Occipital lobe (tissue), 2 donors: ENCODE measurements around the gene MRPS31. TPM values are rescaled to one million over a fixed set of nuclear protein-coding genes. Genes with fewer than 3 reads are reported as not detected.

Experiments
- small RNA-seq: library from RNA; depleted of rRNA; stranded (forward); fragments of <200 nt; gene quantifications from one replicate; pipeline ENCODE3, GENCODE V24; 2014
- total RNA-seq: library from RNA; depleted of rRNA; stranded (reverse); fragments of >200 nt; gene quantifications from one replicate; pipeline ENCODE4 v1.2.3, GENCODE V29; 2014

Gene MRPS31
- total RNA-seq, 1 donor from 2014 or later: 30.9 TPM

Small RNA genes within 50 kb of the gene (small RNA-seq; reads per million reads assigned to genes)
- gene MIR320D1: not detected
- not detected for gene MIR621
- gene RF00017: not detected

Other genes with a start within 250 kb of the MRPS31 start
- gene FOXO1, start 104.5 kb downstream of the MRPS31 start, total RNA-seq: 4.2 TPM
- 21.1 TPM for gene SLC25A15, start 18.4 kb upstream of the MRPS31 start, total RNA-seq
- 11.9 TPM for gene ELF1, start 248.1 kb upstream of the MRPS31 start, total RNA-seq